Posterior cingulate gyrus (tissue), 11 donors: ENCODE measurements around the gene ZCCHC7.
"Not testable (repeated sequence)": the region's sequence is repeated elsewhere in the genome, so short reads cannot be mapped to it uniquely, and the experiment has no call there.

ENCODE experiments used
- DNase-seq, 10 donors: peaks; one replicate each; pipeline versions ENCODE4 v3.0.0 to v3.0.0-alpha.2; 2020 to 2021; ENCODE audit warnings: mixed read lengths in 3 of 10
- intact Hi-C: fragments of 100-400 bp; cut with DNase I; formaldehyde crosslinking; loops from one replicate; pipeline ENCODE4 v1.15.1; 2023

The ZCCHC7 gene

GRCh38 chr9:37119360-37119759 lies 1.0 kb upstream of the ZCCHC7 start:
- intact Hi-C loops, result no loop called here
- no peak for DNase-seq

GRCh38 chr9:37120843-37121335 lies 515 bp downstream of the ZCCHC7 start:
- intact Hi-C loops, result loop anchor here (1.0 kb wide), 1 partner anchor 42 kb away; no protein-coding TSS in a partner anchor
- DNase-seq, result peak in 1 of 10 donors; percentile 17

DNA sequence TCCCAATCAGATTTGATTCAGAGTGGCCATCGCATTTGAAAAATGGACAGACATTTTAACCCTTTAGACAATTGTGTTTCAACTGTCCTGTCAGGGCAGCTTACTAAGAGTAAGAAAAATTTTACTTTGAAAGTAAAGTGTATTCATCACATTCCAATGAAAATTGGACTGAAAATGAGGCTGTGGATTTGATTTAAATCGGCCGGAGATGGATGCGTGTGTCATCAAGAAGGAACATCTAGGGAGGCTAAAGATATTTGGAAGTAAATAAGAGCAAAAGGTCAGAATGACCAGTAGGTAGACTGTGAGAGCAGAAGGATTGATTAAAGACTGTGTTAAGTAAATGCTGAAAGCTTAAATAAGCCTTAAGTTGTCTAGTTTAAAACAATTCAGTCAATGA lies 1.5 kb downstream of the ZCCHC7 start:
- intact Hi-C loops, result no loop called here

DNA sequence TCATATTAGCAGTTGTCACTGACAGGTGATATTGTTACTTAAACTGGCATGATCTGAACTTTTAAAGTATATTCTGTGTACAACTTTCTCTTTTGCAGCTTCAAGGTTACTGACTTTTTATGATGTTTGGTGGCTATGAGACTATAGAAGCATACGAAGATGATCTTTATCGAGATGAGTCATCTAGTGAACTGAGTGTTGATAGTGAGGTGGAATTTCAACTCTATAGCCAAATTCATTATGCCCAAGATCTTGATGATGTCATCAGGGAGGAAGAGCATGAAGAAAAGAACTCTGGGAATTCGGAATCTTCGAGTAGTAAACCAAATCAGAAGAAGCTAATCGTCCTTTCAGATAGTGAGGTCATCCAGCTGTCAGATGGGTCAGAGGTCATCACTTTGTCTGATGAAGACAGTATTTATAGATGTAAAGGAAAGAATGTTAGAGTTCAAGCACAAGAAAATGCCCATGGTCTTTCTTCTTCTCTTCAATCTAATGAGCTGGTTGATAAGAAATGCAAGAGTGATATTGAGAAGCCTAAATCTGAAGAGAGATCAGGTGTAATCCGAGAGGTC lies 5.9 kb downstream of the ZCCHC7 start:
- no peak for DNase-seq
- intact Hi-C loops, result no loop called here

More for the DNA sequence above, 1.5 kb downstream of the ZCCHC7 start:
- no peak for DNase-seq

DNA sequence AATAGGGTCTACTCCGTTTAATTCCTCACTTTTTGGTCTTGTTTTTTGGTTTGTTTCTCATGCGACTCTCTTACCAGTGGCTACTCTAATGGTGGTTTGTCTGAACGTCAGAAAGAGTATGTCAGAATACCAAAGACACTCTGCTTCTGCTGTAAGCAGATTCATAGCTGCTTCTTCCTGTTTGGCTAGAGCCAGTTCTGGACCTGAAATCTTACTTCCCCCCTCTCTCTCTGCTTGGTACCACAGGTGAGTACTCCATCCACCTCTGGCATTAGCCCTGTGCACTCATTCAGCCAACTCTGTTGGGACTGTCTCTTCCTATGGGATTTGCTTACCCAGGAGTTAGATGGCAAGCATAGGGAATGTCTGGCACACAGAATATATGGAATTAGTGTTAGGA lies 6.6 kb downstream of the ZCCHC7 start:
- no peak for DNase-seq
- intact Hi-C loops, result no loop called here

DNA sequence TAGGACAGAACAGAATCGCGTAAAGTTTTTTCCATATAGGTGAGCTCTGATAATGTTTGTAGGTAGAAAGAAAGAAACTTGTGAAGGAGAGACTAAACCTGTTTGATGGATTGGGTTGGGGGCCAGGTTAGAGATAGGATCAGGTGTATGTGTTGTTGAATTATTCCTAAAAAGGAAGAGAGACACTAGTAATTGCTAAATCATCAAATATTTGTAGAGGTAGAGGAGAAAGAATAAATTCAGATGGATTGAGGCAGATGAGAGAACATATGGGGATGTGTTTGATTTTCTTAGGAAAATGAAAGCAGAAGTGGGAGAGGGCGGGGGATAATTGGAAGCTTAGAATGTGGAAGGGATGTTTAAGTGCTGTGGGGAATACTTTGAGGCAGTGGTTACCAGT lies 7.7 kb downstream of the ZCCHC7 start:
- intact Hi-C loops, result no loop called here

DNA sequence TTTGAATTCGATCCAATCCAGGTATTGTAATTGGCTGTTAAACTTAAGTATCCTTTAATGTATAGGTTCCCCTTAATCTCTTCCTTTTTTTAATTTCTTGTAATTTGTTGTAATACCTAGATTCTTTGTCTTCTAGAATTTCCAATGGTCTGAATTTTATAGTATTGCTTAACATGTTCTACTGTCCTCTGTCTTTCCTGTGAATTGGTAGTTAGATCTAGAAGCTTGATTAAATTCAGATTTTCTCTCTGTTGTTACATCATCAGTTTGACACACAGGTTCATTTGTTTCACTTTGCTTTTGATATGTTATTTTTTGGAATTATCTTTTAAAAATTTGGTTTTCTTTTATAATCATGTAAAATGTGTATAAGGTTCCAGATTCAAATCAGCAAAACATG lies 13.8 kb downstream of the ZCCHC7 start:
- intact Hi-C loops, result no loop called here
- no peak for DNase-seq

More for the DNA sequence above, 7.7 kb downstream of the ZCCHC7 start:
- no peak for DNase-seq

- intact Hi-C loops, result no loop called here
- DNase-seq, result no peak
Observed at GRCh38 chr9:37141015-37141414, 20.6 kb downstream of the ZCCHC7 start.

GRCh38 chr9:37144762-37145161 lies 24.4 kb downstream of the ZCCHC7 start:
- intact Hi-C loops, result no loop called here

DNA sequence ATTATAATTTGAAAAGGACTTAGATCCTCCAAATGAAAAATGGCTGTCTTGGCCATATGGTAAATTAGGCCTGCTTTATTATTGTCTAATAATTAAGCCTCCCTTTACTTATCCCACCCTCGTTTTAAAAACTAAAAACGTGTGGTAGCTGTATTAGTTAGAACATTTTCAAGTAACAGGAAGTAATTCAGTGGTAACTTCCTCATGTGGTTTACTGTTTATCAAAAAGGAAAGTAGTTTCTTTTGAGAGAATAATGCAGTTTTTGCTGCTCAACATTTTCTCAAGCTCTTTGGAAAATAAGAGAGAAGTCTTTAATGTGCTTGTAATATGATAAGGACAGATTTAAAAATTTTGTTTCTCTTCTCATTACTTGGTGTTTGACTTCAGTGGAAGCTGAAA lies 26.0 kb downstream of the ZCCHC7 start:
- DNase-seq, result no peak
- intact Hi-C loops, result no loop called here

More at GRCh38 chr9:37144762-37145161, 24.4 kb downstream of the ZCCHC7 start:
- no peak for DNase-seq

GRCh38 chr9:37148181-37148580 lies 27.8 kb downstream of the ZCCHC7 start:
- intact Hi-C loops, result no loop called here
- DNase-seq, result no peak

- intact Hi-C loops, result no loop called here
- no peak for DNase-seq
Observed at GRCh38 chr9:37149666-37150308, 29.4 kb downstream of the ZCCHC7 start.

DNA sequence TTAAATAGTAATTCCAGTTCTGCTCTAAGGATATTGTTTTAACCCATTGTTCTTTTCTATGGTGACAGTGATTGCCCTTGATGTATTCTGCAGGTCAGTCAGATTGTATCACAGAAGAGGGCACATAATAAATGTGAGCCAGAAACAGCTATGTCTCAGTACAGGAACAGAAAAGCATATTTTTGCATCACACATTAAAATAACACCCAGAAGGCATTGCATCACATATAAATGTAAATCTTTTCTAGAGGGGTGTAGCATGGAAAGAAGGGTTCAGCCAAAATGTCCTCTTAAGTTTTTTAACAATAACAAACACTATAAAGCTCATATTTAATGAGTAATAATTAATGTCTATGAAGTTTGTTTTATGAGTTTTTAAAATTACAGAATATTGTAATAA lies 30.0 kb downstream of the ZCCHC7 start:
- DNase-seq, result no peak
- intact Hi-C loops, result no loop called here

- DNase-seq, result no peak
- intact Hi-C loops, result no loop called here
Observed at GRCh38 chr9:37151812-37152211, 31.4 kb downstream of the ZCCHC7 start.

DNA sequence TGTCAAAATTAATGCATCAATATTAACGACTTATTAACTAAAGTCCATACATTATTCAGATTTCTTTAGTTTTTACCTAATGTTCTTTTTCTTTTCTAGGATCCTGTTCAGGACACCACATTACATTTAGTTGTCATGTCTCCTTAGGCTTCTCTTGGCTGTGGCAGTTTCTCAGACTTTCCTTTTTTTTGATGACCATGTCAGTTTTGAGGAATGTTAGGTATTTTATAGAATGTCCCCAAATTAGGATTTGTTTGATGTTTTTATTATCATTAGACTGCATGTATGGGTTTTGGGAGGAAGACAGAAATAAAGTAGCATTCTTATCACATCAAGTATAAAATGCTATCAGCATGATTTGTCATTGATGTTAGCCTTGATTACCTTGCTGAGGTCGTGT lies 32.0 kb downstream of the ZCCHC7 start:
- no peak for DNase-seq
- intact Hi-C loops, result no loop called here

DNA sequence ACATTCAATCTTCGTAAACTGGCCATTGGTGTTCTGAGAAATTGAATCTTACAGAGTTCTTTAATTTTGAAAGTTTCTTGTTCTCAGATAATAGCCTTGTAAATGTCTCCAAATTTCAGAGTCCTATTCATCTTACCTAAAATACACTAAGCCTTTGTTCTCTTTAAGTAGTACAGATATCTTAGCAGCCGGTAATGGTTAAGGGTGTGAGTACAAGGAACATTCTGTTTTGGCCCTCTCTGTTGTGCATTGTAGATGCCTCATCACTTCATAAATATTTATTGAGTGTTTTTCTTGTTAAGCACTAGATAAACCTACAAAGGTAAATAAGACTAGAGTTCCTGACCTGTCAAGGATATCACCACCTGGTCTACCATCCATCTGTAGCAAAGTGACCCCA lies 35.2 kb downstream of the ZCCHC7 start:
- intact Hi-C loops, result no loop called here

GRCh38 chr9:37156205-37156604 lies 35.8 kb downstream of the ZCCHC7 start:
- intact Hi-C loops, result no loop called here
- no peak for DNase-seq

More for the DNA sequence above, 35.2 kb downstream of the ZCCHC7 start:
- DNase-seq, result no peak

GRCh38 chr9:37156781-37157356 lies 36.5 kb downstream of the ZCCHC7 start:
- DNase-seq, result no peak
- intact Hi-C loops, result no loop called here

DNA sequence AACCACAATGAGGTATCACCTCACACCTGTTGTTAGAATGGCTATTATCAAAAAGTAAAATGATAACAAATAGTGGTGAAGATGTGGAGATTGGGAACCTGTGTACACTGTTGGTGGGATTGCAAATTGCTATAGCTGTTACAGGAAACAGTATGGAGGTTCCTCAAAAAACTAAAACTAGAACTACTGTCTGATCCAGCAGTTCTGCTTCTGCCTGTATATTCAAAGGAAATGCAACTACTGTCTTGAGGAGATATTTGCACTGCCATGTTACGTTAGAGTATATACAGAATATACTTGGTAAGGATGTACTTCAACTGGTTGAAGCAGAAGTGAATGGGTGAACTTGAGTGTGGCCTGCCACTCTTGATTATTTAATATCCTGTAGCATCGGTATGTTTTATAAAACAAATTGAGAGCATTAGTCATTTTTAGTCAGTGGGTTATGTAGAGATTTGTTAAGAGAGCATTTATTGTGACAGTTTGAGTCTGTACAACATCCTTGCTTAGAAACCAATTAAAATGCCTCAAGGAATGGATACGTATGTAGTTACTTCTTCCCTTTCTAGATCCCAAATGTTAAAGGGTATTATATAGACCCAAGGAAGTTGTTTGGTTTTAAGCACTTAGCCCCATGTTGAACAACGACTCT lies 37.5 kb downstream of the ZCCHC7 start:
- intact Hi-C loops, result no loop called here
- no peak for DNase-seq

DNA sequence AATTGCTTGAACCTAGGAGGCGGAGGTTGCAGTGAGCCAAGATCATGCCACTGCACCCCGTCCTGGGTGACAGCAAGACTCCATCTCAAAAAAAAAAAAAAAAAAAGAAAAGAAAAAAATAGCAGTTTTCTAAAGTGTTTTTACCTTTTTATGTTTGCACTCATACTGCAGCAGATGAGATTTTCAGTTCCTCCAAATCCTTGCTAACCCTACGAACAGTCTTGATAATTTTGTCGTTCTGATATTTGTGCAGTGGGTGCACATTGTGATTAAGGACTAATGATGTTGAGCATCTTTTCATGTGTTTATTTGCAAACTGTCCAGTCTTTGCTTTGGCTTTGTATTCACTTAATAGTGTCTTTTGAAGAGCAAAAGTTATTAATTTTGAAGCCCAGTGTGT lies 42.9 kb downstream of the ZCCHC7 start:
- intact Hi-C loops, result no loop called here
- no peak for DNase-seq

DNA sequence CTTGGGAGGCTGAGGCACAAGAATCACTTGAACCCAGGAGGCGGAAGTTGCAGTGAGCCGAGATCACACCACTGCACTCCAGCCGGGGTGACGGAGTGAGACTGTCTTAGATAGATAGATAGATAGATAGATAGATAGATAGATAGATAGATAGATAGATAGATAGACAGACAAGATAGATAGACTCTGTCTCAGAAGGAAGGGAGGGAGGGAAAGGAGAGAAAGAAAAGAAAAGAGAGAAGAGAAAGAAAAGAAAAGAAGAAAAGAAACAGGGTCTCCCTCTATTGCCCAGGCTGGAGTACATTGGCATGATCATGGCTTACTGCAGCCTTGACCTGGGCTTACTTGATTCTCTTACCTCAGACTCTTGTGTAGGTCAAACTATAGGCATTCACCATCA lies 44.0 kb downstream of the ZCCHC7 start:
- DNase-seq, intact Hi-C loops: not testable (repeated sequence)
